ENCODE results near the gene PRR36.

PRR36 gene

GRCh38 chr19:7871437-7872305 lies 2.5 kb downstream of the PRR36 start:
- DNase-seq (ENCODE audit: low spot score) = peak; percentile 86
- no peak for TF ChIP-seq CTCF (IDR thresholded peaks at IDR 0.05; ENCODE audit: extremely low read depth, missing control alignments)

DNA sequence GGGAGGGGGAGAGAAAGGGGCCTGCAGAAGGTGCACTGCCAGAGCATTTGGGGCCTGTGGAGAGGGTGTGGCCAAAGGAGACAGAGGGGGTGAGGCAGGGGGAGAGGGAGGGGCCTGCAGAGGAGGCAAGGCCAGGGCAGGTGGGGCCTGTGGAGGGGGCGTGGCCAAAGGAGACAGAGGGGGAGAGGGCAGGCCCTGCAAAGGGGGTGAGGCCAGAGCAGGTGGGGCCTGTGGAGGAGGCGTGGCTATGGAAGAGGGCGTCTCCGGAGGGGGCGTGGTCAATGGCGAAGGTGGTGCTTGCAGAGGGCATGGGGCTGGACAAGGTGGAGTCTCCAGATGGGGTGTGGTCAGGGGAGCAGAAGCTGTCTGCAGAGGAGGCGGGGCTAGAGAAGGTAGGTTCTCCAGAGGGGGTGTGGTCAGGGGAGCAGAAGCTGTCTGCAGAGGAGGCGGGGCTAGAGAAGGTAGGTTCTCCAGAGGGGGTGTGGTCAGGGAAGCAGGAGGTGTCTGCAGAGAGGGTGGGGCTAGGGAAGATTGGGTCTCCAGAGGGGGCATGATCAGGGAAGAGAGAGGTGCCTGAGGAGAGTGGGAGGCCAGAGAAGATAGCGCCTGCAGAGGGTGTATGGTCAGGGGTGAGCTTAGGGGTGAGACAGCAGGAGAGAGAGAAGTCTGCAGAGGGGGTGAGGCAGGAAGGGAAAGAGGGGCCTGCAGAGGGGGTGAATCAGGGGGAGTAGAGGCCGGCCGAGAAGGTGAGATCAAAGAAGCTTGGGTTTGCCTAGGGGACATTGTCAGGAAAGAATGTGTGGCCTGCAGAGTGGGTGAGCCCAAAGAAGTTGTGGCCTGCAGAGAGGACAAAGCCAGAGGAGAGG lies 3.4 kb downstream of the PRR36 start:
- DNase-seq (ENCODE audit: low spot score) = peak; percentile 68
- no peak for TF ChIP-seq CTCF (IDR thresholded peaks at IDR 0.05; ENCODE audit: extremely low read depth, missing control alignments)

DNA sequence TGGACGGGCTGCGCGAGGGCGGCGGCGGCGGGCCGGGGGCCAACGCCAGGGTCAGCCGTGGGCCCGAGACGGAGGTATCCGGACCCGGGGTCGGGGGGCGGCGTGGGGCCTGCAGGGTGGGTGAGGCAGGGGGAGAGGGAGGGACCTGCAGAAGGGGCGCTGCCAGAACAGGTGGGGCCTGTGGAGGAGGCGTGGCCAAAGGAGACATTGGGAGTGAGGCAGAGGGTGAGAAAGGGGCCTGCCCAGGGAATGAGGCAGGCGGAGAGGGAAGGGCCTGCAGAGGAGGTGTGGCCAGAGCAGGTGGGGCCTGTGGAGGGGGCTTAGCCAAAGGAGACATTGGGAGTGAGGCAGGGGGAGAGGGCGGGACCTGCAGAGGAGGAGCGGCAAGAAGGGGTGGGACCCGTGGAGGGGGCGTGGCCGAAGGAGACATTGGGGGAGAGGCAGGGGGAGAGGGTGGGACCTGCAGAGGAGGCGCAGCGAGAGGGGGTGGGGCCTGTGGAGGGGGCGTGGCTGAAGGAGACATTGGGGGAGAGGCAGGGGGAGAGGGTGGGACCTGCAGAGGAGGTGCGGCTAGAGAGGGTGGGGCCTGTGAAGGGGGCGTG lies 4.2 kb downstream of the PRR36 start:
- no peak for TF ChIP-seq CTCF (IDR thresholded peaks at IDR 0.05; ENCODE audit: extremely low read depth, missing control alignments)
- no peak for DNase-seq (ENCODE audit: low spot score)

GRCh38 chr19:7869453-7869909 lies 4.7 kb downstream of the PRR36 start:
- peak; percentile 90 for DNase-seq (ENCODE audit: low spot score)
- TF ChIP-seq CTCF (IDR thresholded peaks at IDR 0.05; ENCODE audit: extremely low read depth, missing control alignments) = no peak

DNA sequence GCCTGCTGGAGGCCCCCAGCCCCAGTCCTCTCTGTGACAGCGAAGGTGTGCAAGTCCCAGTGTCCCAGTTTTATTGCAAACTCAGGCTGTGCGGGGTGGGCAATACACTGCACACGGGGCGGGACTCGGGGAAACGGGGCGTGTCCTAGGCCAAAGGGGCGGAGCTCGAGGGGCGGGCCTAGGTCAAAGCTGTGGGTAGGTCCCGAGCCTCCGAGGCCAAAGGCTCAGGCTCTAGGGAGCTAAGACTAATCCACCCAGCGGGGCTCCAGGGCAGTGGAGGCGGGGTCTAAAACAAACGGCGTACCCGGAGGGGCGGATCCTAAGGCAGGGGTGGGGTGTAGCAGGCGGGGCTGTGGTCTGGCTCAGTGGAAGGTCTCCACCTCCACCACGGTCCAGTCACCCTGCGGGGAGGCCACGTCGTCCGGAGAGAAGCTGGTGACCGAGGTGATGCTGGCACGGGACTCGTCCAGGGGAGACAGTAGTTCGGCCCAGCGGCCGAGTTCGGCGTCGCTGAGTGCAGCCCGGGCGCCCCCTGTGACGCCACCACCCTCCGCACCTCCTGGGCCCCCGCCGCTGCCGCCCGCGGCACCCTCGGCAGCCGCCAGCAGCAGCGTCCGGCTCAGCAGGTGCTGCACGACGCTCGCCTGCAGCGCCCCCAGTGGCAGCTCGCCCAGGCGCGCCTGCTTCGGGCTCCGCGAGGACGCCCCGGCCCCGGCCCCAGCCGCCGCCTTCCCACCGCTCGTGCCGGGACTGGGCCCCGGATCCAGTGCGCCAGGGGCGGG lies 5.3 kb downstream of the PRR36 start:
- peak; percentile 90 for TF ChIP-seq CTCF (IDR thresholded peaks at IDR 0.05; ENCODE audit: extremely low read depth, missing control alignments)
- peak; percentile 97 for DNase-seq (ENCODE audit: low spot score)

DNA sequence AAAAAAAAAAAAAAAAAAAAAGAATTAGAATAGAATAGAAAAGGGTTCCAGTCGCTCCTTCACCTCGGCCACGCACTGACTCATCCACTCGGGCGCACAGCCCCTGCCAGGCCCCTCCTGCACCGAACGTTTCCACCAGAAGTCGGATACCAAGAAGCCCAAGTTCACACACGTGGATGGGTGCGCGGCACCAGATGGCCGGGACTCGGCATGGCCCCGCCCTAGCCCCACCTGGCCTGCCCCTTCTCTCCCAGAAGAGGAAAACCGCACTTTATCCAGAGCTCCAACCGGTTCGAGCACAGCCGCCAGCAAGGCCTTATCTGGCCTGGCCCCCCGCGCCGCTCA lies 5.9 kb downstream of the PRR36 start:
- DNase-seq (ENCODE audit: low spot score) = no peak

More for the DNA sequence above, 5.9 kb downstream of the PRR36 start:
- TF ChIP-seq CTCF (IDR thresholded peaks at IDR 0.05; ENCODE audit: extremely low read depth, missing control alignments) = no peak

Data from GM20000 (cell line).